HG02763 (cell line): ENCODE measurements around the gene KLK2.

Experiments used
- ATAC-seq: cut with Tn5 transposase; IDR thresholded peaks from one replicate; pipeline ENCODE4 v1.9.1; 2021; ENCODE audit warnings: mild to moderate bottlenecking, moderate library complexity; ENCODE audit not compliant: unreplicated experiment

Gene KLK2

GRCh38 chr19:50844296-50844935 lies 28.8 kb upstream of the KLK2 start:
- no peak for ATAC-seq

DNA sequence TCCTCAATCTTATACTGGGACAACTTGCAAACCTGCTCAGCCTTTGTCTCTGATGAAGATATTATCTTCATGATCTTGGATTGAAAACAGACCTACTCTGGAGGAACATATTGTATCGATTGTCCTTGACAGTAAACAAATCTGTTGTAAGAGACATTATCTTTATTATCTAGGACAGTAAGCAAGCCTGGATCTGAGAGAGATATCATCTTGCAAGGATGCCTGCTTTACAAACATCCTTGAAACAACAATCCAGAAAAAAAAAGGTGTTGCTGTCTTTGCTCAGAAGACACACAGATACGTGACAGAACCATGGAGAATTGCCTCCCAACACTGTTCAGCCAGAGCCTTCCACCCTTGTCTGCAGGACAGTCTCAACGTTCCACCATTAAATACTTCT lies 22.5 kb upstream of the KLK2 start:
- ATAC-seq, result no peak

GRCh38 chr19:50851620-50852019 lies 21.6 kb upstream of the KLK2 start:
- no peak for ATAC-seq

GRCh38 chr19:50854636-50855410 lies 18.4 kb upstream of the KLK2 start, which contains the start of gene KLK3:
KLK3 (plus strand) TSS chr19:50854915; CDS start chr19:50854956, 41 bp downstream.
- no peak for ATAC-seq

- no peak for ATAC-seq
Observed at GRCh38 chr19:50857366-50857765, 15.9 kb upstream of the KLK2 start.

DNA sequence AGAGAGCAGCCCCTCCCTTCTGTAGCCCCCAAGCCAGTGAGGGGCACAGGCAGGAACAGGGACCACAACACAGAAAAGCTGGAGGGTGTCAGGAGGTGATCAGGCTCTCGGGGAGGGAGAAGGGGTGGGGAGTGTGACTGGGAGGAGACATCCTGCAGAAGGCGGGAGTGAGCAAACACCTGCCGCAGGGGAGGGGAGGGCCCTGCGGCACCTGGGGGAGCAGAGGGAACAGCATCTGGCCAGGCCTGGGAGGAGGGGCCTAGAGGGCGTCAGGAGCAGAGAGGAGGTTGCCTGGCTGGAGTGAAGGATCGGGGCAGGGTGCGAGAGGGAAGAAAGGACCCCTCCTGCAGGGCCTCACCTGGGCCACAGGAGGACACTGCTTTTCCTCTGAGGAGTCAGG lies 14.4 kb upstream of the KLK2 start:
- no peak for ATAC-seq

DNA sequence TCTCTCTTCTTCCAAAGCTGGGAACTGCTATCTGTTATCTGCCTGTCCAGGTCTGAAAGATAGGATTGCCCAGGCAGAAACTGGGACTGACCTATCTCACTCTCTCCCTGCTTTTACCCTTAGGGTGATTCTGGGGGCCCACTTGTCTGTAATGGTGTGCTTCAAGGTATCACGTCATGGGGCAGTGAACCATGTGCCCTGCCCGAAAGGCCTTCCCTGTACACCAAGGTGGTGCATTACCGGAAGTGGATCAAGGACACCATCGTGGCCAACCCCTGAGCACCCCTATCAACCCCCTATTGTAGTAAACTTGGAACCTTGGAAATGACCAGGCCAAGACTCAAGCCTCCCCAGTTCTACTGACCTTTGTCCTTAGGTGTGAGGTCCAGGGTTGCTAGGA lies 13.4 kb upstream of the KLK2 start:
- ATAC-seq, result no peak

DNA sequence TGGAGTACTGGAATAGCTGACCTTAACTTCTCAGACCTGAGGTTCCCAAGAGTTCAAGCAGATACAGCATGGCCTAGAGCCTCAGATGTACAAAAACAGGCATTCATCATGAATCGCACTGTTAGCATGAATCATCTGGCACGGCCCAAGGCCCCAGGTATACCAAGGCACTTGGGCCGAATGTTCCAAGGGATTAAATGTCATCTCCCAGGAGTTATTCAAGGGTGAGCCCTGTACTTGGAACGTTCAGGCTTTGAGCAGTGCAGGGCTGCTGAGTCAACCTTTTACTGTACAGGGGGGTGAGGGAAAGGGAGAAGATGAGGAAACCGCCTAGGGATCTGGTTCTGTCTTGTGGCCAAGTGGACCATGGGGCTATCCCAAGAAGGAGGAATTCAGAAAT lies 12.2 kb upstream of the KLK2 start:
- ATAC-seq, result no peak

DNA sequence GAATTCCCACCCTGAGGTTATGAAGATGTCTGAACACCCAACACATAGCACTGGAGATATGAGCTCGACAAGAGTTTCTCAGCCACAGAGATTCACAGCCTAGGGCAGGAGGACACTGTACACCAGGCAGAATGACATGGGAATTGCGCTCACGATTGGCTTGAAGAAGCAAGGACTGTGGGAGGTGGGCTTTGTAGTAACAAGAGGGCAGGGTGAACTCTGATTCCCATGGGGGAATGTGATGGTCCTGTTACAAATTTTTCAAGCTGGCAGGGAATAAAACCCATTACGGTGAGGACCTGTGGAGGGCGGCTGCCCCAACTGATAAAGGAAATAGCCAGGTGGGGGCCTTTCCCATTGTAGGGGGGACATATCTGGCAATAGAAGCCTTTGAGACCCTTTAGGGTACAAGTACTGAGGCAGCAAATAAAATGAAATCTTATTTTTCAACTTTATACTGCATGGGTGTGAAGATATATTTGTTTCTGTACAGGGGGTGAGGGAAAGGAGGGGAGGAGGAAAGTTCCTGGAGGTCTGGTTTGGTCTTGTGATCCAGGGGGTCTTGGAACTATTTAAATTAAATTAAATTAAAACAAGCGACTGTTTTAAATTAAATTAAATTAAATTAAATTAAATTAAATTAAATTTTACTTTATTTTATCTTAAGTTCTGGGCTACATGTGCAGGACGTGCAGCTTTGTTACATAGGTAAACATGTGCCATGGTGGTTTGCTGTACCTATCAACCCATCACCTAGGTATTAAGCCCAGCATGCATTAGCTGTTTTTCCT lies 11.5 kb upstream of the KLK2 start:
- no peak for ATAC-seq

GRCh38 chr19:50869479-50869878 lies 3.8 kb upstream of the KLK2 start:
- no peak for ATAC-seq

GRCh38 chr19:50870417-50871089 lies 2.7 kb upstream of the KLK2 start:
- no peak for ATAC-seq

GRCh38 chr19:50874211-50874610 lies 972 bp downstream of the KLK2 start:
- ATAC-seq, result no peak

GRCh38 chr19:50875795-50876422 lies 2.7 kb downstream of the KLK2 start:
- ATAC-seq, result no peak

DNA sequence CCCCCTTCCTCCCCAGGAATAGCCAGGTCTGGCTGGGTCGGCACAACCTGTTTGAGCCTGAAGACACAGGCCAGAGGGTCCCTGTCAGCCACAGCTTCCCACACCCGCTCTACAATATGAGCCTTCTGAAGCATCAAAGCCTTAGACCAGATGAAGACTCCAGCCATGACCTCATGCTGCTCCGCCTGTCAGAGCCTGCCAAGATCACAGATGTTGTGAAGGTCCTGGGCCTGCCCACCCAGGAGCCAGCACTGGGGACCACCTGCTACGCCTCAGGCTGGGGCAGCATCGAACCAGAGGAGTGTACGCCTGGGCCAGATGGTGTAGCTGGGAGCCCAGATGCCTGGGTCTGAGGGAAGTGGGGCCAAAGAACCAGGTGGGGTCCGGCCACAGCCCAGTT lies 3.2 kb downstream of the KLK2 start:
- ATAC-seq, result no peak

DNA sequence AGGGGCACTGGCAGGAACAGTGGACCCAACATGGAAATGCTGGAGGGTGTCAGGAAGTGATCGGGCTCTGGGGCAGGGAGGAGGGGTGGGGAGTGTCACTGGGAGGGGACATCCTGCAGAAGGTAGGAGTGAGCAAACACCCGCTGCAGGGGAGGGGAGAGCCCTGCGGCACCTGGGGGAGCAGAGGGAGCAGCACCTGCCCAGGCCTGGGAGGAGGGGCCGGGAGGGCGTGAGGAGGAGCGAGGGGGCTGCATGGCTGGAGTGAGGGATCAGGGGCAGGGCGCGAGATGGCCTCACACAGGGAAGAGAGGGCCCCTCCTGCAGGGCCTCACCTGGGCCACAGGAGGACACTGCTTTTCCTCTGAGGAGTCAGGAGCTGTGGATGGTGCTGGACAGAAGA lies 4.1 kb downstream of the KLK2 start:
- ATAC-seq, result no peak

- ATAC-seq, result no peak
Observed at GRCh38 chr19:50878851-50879250, 5.6 kb downstream of the KLK2 start.

- ATAC-seq, result no peak
Observed at GRCh38 chr19:50880241-50880640, 7.0 kb downstream of the KLK2 start.

DNA sequence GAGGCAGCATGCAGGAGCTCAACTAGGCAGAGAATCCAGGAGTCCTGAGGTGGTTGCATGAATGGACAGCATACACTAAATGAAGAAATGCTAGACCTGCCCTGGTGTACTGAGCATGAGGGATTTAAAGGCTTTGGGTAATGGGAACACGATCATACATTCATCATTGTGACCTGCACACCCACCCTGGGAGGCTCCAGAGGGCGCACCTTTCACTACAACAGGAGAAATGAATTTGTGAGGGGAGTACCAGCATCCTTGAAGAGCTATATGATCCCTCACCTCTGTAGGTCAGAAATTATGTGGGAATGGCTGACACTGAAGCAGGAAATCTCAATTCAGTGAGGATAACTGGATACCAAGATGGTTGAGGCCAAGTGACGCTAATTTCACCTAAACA lies 8.9 kb downstream of the KLK2 start:
- ATAC-seq, result no peak

- ATAC-seq, result no peak
Observed at GRCh38 chr19:50889638-50890037, 16.4 kb downstream of the KLK2 start.

- no peak for ATAC-seq
Observed at GRCh38 chr19:50890422-50891252, 17.4 kb downstream of the KLK2 start.
